Liver (tissue), 9 donors: ENCODE data around the gene LHX3. TPM values are rescaled to one million over a fixed set of nuclear protein-coding genes. Genes with fewer than 3 reads are reported as not detected.
A peak's percentile ranks its signal among the peaks of the same experiment; 100 is the strongest.
"Not testable (repeated sequence)": the region's sequence is repeated elsewhere in the genome, so short reads cannot be mapped to it uniquely, and the experiment has no call there.

Experiments
- DNase-seq: peaks from one replicate; pipeline ENCODE4 v3.0.0-alpha.2; 2017; ENCODE audit warnings: low spot score
- H3K27ac ChIP-seq, 2 donors: one replicate each; pipeline ENCODE4 v1.7.0; 2013; ENCODE audit warnings: inconsistent platforms in 2 of 2, low read length in 2 of 2, control low read depth in 1 of 2, low read depth in 1 of 2, mild to moderate bottlenecking in 1 of 2
- H3K27me3 ChIP-seq, 4 donors: one replicate each; pipeline versions ENCODE4 v1.6.1 to v1.7.0; 2013; ENCODE audit warnings: low read length in 3 of 4, inconsistent platforms in 1 of 4, mild to moderate bottlenecking in 1 of 4, moderate library complexity in 1 of 4; ENCODE audit not compliant: control insufficient read depth in 4 of 4, insufficient read depth in 4 of 4
- H3K36me3 ChIP-seq, 4 donors: one replicate each; pipeline versions ENCODE4 v1.6.1 to v1.7.0; 2013; ENCODE audit warnings: low read length in 3 of 4, mild to moderate bottlenecking in 3 of 4, low read depth in 1 of 4, moderate library complexity in 1 of 4; ENCODE audit not compliant: control insufficient read depth in 4 of 4, insufficient read depth in 3 of 4
- H3K4me1 ChIP-seq, 4 donors: one replicate each; pipeline versions ENCODE4 v1.6.1 to v1.7.0; 2013; ENCODE audit warnings: low read length in 3 of 4, mild to moderate bottlenecking in 3 of 4, moderate library complexity in 1 of 4; ENCODE audit not compliant: control insufficient read depth in 4 of 4, insufficient read depth in 4 of 4
- H3K4me3 ChIP-seq, 3 donors: one replicate each; pipeline versions ENCODE4 v1.6.1 to v1.7.0; 2013; ENCODE audit warnings: low read length in 3 of 3, control low read depth in 1 of 3, low read depth in 1 of 3, mild to moderate bottlenecking in 1 of 3
- H3K9ac ChIP-seq, 2 donors: one replicate each; pipeline ENCODE4 v1.7.0; 2013; ENCODE audit warnings: low read length in 2 of 2, mild to moderate bottlenecking in 2 of 2, moderate library complexity in 2 of 2, control low read depth in 1 of 2, low read depth in 1 of 2
- H3K9me3 ChIP-seq, 4 donors: one replicate each; pipeline versions ENCODE4 v1.6.1 to v1.7.0; 2013; ENCODE audit warnings: low read length in 3 of 4; ENCODE audit not compliant: control insufficient read depth in 4 of 4
- CTCF ChIP-seq: fragments of 150-350 bp; IDR thresholded peaks from 2 replicates; pipeline ENCODE4 v1.5.1; 2017; ENCODE audit warnings: improper control_type of control experiment, low read depth, low read length; ENCODE audit not compliant: missing input control
- FOXA2 ChIP-seq: IDR thresholded peaks from 2 replicates; pipeline ENCODE4 v1.6.1; 2016; ENCODE audit warnings: antibody characterized with exemption
- GABPA ChIP-seq, 2 donors: IDR thresholded peaks in 1 of 2; conservative IDR thresholded peaks in 1 of 2; 2 replicates each; pipeline ENCODE4 v1.6.1; 2016; ENCODE audit warnings: antibody characterized with exemption in 2 of 2, mild to moderate bottlenecking in 1 of 2, moderate library complexity in 1 of 2
- HNF4G ChIP-seq: IDR thresholded peaks from 2 replicates; pipeline ENCODE4 v1.6.1; 2016; ENCODE audit warnings: antibody characterized with exemption
- MAX ChIP-seq: IDR thresholded peaks from 2 replicates; pipeline ENCODE4 v1.6.1; 2016; ENCODE audit warnings: antibody characterized with exemption
- RAD21 ChIP-seq, 2 donors: IDR thresholded peaks; 2 replicates each; pipeline ENCODE4 v1.6.1; 2016; ENCODE audit warnings: antibody characterized with exemption in 2 of 2, mild to moderate bottlenecking in 2 of 2
- REST ChIP-seq: IDR thresholded peaks from 2 replicates; pipeline ENCODE4 v1.6.1; 2016; ENCODE audit warnings: antibody characterized with exemption, mild to moderate bottlenecking
- ZBTB33 ChIP-seq: IDR thresholded peaks from 2 replicates; pipeline ENCODE4 v1.6.1; 2016; ENCODE audit warnings: antibody characterized with exemption
- WGBS: extraction: QIAGEN DNeasy Blood & Tissue Kit; methylation state at CpG from one replicate; pipeline ENCODE4 v1.1.7; 2013; 5-methylcytosine and 5-hydroxymethylcytosine counted together
- polyA plus RNA-seq, 2 donors: library from polyadenylated mRNA; stranded (reverse) in 1 of 2; unstranded in 1 of 2; fragments of 200-250 nt in 1 of 2; fragments of >200 nt in 1 of 2; fragmentation: Nextera tagmentation in 1 of 2; extraction: Ambion mirVana in 1 of 2; gene quantifications; one replicate each; pipeline versions ENCODE4 v1.2.1 to v1.2.3, GENCODE V29; 2013 to 2015
- total RNA-seq, 2 donors: library from RNA; depleted of rRNA; stranded (reverse); fragments of >200 nt; gene quantifications; one replicate each; pipeline ENCODE4 v1.2.3, GENCODE V29; 2014
- donor health status: healthy.
- donor health status: healthy.
- donor health status: healthy.
- donor health status: healthy.
- donor health status: healthy.

The LHX3 gene
- total and polyA plus RNA-seq, 4 donors = not detected

- Histone ChIP-seq H3K27ac (no peak overlapping the region), H3K9me3 (no peaks in the 10 kb centered on the region), H3K4me3 (no peak overlapping the region), H3K4me1 (no peaks in the 10 kb centered on the region), H3K9ac (no peak overlapping the region), H3K36me3 (peaks cover 0 to 6% (median 0%) of the 10 kb centered on the region in 4 donors), H3K27me3 (no peaks in the 10 kb centered on the region)
- DNase-seq = peak; percentile 77
- 95% methylated on average over 32 of the region's 32 CpGs for WGBS
- TF ChIP-seq ZBTB33 (no peak), RAD21 (IDR thresholded peaks at IDR 0.05) (no peak), FOXA2 (no peak), GABPA (IDR thresholded peaks at IDR 0.05 in 1 of 2, conservative IDR thresholded peaks at IDR 0.05 in 1 of 2) (no peak), CTCF (no peak), MAX (no peak), HNF4G (no peak), REST (no peak)
Observed at GRCh38 chr9:136237486-136238341, 32.8 kb upstream of the LHX3 start.

GRCh38 chr9:136236471-136237410, 31.8 kb upstream of the LHX3 start:
- not testable (repeated sequence) for H3K9ac ChIP-seq, H3K27me3 ChIP-seq, DNase-seq, H3K4me1 ChIP-seq, H3K27ac ChIP-seq, H3K4me3 ChIP-seq, H3K36me3 ChIP-seq, H3K9me3 ChIP-seq
- 97% methylated on average over 43 of the region's 43 CpGs for WGBS
